B cell (primary cell): Measurements from ENCODE around the gene C6orf132. TPM values are rescaled to one million over a fixed set of nuclear protein-coding genes. Genes with fewer than 3 reads are reported as not detected.

Experiments
- ATAC-seq: fragments of 200-7000 bp; cut with Tn5 transposase; one replicate; pipeline ENCODE4 v1.10.0; 2021; ENCODE audit warnings: low read depth, mild to moderate bottlenecking, moderate number of reproducible peaks, moderate library complexity
- CTCF ChIA-PET: fragments of 350-600 bp; sonication (Branson Sonifier 250); formaldehyde crosslinking; loops from one replicate; lab custom pipeline; 2021; ENCODE audit warnings: antibody characterized with exemption, inconsistent platforms; lab: Charles Lee
- POLR2A ChIA-PET: fragments of 350-600 bp; sonication (Branson Sonifier 250); formaldehyde crosslinking; loops from one replicate; lab custom pipeline; 2021; ENCODE audit warnings: antibody characterized with exemption; lab: Charles Lee
- DNase-seq: peaks from one replicate; pipeline ENCODE4 v3.0.0; 2013
- H2AFZ ChIP-seq: 2 replicates; pipeline ENCODE4 v1.6.1; 2012; ENCODE audit warnings: mild to moderate bottlenecking, low read depth, low read length; ENCODE audit not compliant: insufficient read depth, poor library complexity, severe bottlenecking
- H3K27ac ChIP-seq, 2 donors: 1 replicate in 1 of 2; 2 replicates in 1 of 2; pipeline ENCODE4 v1.5.1; 2012 to 2013; ENCODE audit warnings: low read length in 2 of 2, mild to moderate bottlenecking in 2 of 2, moderate library complexity in 1 of 2
- H3K27me3 ChIP-seq, 4 experiments: fragments of 200-600 bp in 1 of 4; sonication (generic) in 1 of 4; replicated peaks in 1 of 4; 1 replicate in 2 of 4; 2 replicates in 2 of 4; pipeline versions ENCODE4 v1.6.1 to v1.7.0; 2013 to 2016; ENCODE audit warnings: low read length in 3 of 4, mild to moderate bottlenecking in 2 of 4, mixed read lengths in 1 of 4, moderate library complexity in 1 of 4; ENCODE audit not compliant: insufficient read depth in 4 of 4, control insufficient read depth in 3 of 4; ENCODE audit errors: control extremely low read depth in 1 of 4
- H3K36me3 ChIP-seq, 2 experiments: replicated peaks in 1 of 2; 1 replicate in 1 of 2; 2 replicates in 1 of 2; pipeline versions ENCODE4 v1.6.1 to v1.7.1; 2013; ENCODE audit warnings: low read length in 1 of 2; ENCODE audit not compliant: insufficient read depth in 2 of 2, control insufficient read depth in 1 of 2; ENCODE audit errors: control extremely low read depth in 1 of 2, extremely low read depth in 1 of 2
- H3K4me1 ChIP-seq, 2 donors: fragments of 200-600 bp in 1 of 2; sonication (generic) in 1 of 2; 1 replicate in 1 of 2; 2 replicates in 1 of 2; pipeline versions ENCODE4 v1.5.1 to v1.6.1; 2013 to 2017; ENCODE audit warnings: low read length in 2 of 2; ENCODE audit not compliant: control insufficient read depth in 2 of 2, insufficient read depth in 2 of 2
- H3K4me2 ChIP-seq: replicated peaks from 2 replicates; pipeline ENCODE3; 2012; ENCODE audit warnings: mild to moderate bottlenecking, low read depth, low read length; ENCODE audit not compliant: poor library complexity, severe bottlenecking
- H3K4me3 ChIP-seq, 5 experiments: fragments of 200-600 bp in 1 of 5; sonication (generic) in 1 of 5; 1 replicate in 3 of 5; 2 replicates in 2 of 5; pipeline versions ENCODE4 v1.5.1 to v1.7.0; 2011 to 2016; ENCODE audit warnings: low read length in 4 of 5, mild to moderate bottlenecking in 4 of 5, low read depth in 2 of 5, control low read depth in 1 of 5, moderate library complexity in 1 of 5; ENCODE audit not compliant: insufficient read depth in 1 of 5; ENCODE audit errors: control extremely low read depth in 1 of 5, extremely low read depth in 1 of 5
- H3K79me2 ChIP-seq: fragments of 200-600 bp; sonication (generic); one replicate; pipeline ENCODE4 v1.6.0; 2016; ENCODE audit warnings: low read length; ENCODE audit not compliant: control insufficient read depth, insufficient read depth
- H3K9ac ChIP-seq: fragments of 200-600 bp; sonication (generic); 2 replicates; pipeline ENCODE4 v1.6.1; 2017; ENCODE audit warnings: mild to moderate bottlenecking, low read length, moderate library complexity
- H3K9me3 ChIP-seq, 3 donors: one replicate each; pipeline versions ENCODE4 v1.6.1 to v1.7.1; 2013; ENCODE audit warnings: low read length in 2 of 3; ENCODE audit not compliant: control insufficient read depth in 2 of 3, insufficient read depth in 1 of 3; ENCODE audit errors: control extremely low read depth in 1 of 3
- H4K20me1 ChIP-seq: 2 replicates; pipeline ENCODE4 v1.6.0; 2012; ENCODE audit warnings: mild to moderate bottlenecking, low read length; ENCODE audit not compliant: insufficient read depth, control insufficient read depth, poor library complexity, severe bottlenecking
- H3K27ac Mint-ChIP-seq: one replicate; pipeline ENCODE4 v1.8.0; 2021; ENCODE audit warnings: mixed read lengths
- H3K27me3 Mint-ChIP-seq: one replicate; pipeline ENCODE4 v1.8.0; 2021; ENCODE audit warnings: mixed read lengths
- H3K4me1 Mint-ChIP-seq: one replicate; pipeline ENCODE4 v1.8.0; 2021; ENCODE audit warnings: mixed read lengths
- H3K4me3 Mint-ChIP-seq: one replicate; pipeline ENCODE4 v1.8.0; 2021; ENCODE audit warnings: mixed read lengths
- H3K9me3 Mint-ChIP-seq: one replicate; pipeline ENCODE4 v1.8.0; 2022; ENCODE audit warnings: mixed read lengths; ENCODE audit not compliant: insufficient read depth
- CTCF ChIP-seq: fragments of 200-600 bp; IDR thresholded peaks from one replicate; pipeline ENCODE4 v1.8.0; 2022; ENCODE audit warnings: antibody characterized with exemption, mild to moderate bottlenecking
- EZH2 ChIP-seq: IDR thresholded peaks from 2 replicates; pipeline ENCODE4 v1.6.1; 2012; ENCODE audit warnings: borderline replicate concordance, low read depth, mild to moderate bottlenecking, moderate library complexity, low read length; ENCODE audit not compliant: insufficient read depth, poor library complexity, severe bottlenecking
- WGBS: methylation state at CpG from one replicate; pipeline ENCODE4 v1.1.5; 2013; ENCODE audit warnings: missing lambda C conversion rate; ENCODE audit not compliant: insufficient coverage; 5-methylcytosine and 5-hydroxymethylcytosine counted together
- intact Hi-C: fragments of 100-400 bp; cut with micrococcal nuclease; formaldehyde crosslinking; loops from one replicate; pipeline ENCODE4 v1.10.0; 2022
- polyA plus RNA-seq: library from polyadenylated mRNA; depleted of rRNA; stranded (reverse); fragments of >200 nt; gene quantifications from 2 replicates; pipeline ENCODE4 v1.2.3, GENCODE V29; 2012
- total RNA-seq, 2 donors: library from RNA; stranded (reverse); fragments of 120-200 nt in 1 of 2; gene quantifications; 1 replicate in 1 of 2; 2 replicates in 1 of 2; pipeline versions ENCODE4 v1.2.3 to v1.2.4, GENCODE V29; 2013 to 2022

The C6orf132 gene
- total and polyA plus RNA-seq, 2 donors (not counting 1 experiment from before 2014, with no cell fraction given): 0.05 TPM; not detected in 1

- no peaks in the 10 kb centered on the region for H3K36me3 ChIP-seq
- no peak overlapping the region for H3K27ac ChIP-seq
- no peak for DNase-seq
- no peaks in the 10 kb centered on the region for H3K27me3 ChIP-seq
- H3K4me2 ChIP-seq: no peak overlapping the region
- ChIA-PET CTCF (no interaction called here), POLR2A (no interaction called here)
- H2AFZ ChIP-seq: no peak overlapping the region
- intact Hi-C loops: no loop called here
- ATAC-seq: no peak
- no peak overlapping the region for H3K4me3 Mint-ChIP-seq
- no peak overlapping the region for H3K27ac Mint-ChIP-seq
- no peaks in the 10 kb centered on the region for H3K27me3 Mint-ChIP-seq
- no peaks in the 10 kb centered on the region for H3K4me1 ChIP-seq
- no peak overlapping the region for H3K9ac ChIP-seq
- no peaks in the 10 kb centered on the region for H3K4me1 Mint-ChIP-seq
- TF ChIP-seq CTCF (no peak), EZH2 (no peak)
- no peak overlapping the region for H3K4me3 ChIP-seq
- no peaks in the 10 kb centered on the region for H3K79me2 ChIP-seq
- H3K9me3 Mint-ChIP-seq: no peaks in the 10 kb centered on the region
- H3K9me3 ChIP-seq: no peaks in the 10 kb centered on the region
- no peaks in the 10 kb centered on the region for H4K20me1 ChIP-seq
- WGBS: 91% methylated on average over 8 of the region's 11 CpGs
Measured at GRCh38 chr6:42123379-42124103, 18.9 kb downstream of the C6orf132 start.
